GM12878 (cell line): ENCODE data around the gene UNC13B. TPM values are rescaled to one million over a fixed set of nuclear protein-coding genes. Genes with fewer than 3 reads are reported as not detected.

ENCODE experiments used
- ATAC-seq: fragments of 200-7000 bp; cut with Tn5 transposase; 3 replicates; pipeline ENCODE4 v1.9.1; 2020; ENCODE audit warnings: mild to moderate bottlenecking, moderate library complexity
- BruUV-seq: library from RNA; stranded (reverse); fragments of 400-500 nt; replicated peaks from 2 replicates; lab custom pipeline; 2021; lab: Mats Ljungman, UMichigan
- CTCF ChIA-PET: fragments of 300-600 bp; sonication (Branson Sonifier 250); formaldehyde crosslinking; extraction: SDS; loops from one replicate; lab custom pipeline; 2021; ENCODE audit warnings: inconsistent platforms; lab: Yijun Ruan, JAX
- POLR2A ChIA-PET: fragments of 350-600 bp; formaldehyde crosslinking; extraction: SDS; loops from one replicate; lab custom pipeline; 2021; ENCODE audit warnings: inconsistent platforms; lab: Charles Lee
- RAD21 ChIA-PET: fragments of 300-600 bp; sonication (Branson Sonifier 250); formaldehyde crosslinking; loops from one replicate; lab custom pipeline; 2023; ENCODE audit warnings: antibody characterized with exemption; ENCODE audit not compliant: unreplicated experiment; lab: Charles Lee
- SMC1A ChIA-PET: fragments of 300-600 bp; sonication (Branson Sonifier 250); formaldehyde crosslinking; loops from one replicate; lab custom pipeline; 2023; ENCODE audit not compliant: unreplicated experiment, uncharacterized antibody; lab: Charles Lee
- DNase-seq: peaks from one replicate; pipeline ENCODE4 v3.0.0-alpha.2; 2011; ENCODE audit warnings: low read depth, low spot score
- FAIRE-seq: peaks from 3 replicates; lab custom pipeline; 2011; peaks lifted over from hg19 to GRCh38; lab: Jason Lieb, UNC
- H2AFZ ChIP-seq: 2 replicates; pipeline ENCODE4 v1.6.0; 2011; ENCODE audit warnings: low read depth, low read length, control low read depth; ENCODE audit not compliant: control insufficient read depth
- H3K27ac ChIP-seq: 2 replicates; pipeline ENCODE4 v1.5.1; 2011; ENCODE audit warnings: control low read depth; ENCODE audit not compliant: control insufficient read depth, insufficient read depth
- H3K27me3 ChIP-seq, 2 experiments: replicated peaks in 1 of 2; 2 replicates each; pipeline versions ENCODE4 v1.6.0 to v1.6.1; 2011; ENCODE audit warnings: low read length in 1 of 2; ENCODE audit not compliant: control insufficient read depth in 2 of 2, insufficient read depth in 2 of 2
- H3K36me3 ChIP-seq, 2 experiments: 2 replicates each; pipeline ENCODE4 v1.5.1; 2011; ENCODE audit warnings: low read length in 1 of 2; ENCODE audit not compliant: control insufficient read depth in 2 of 2, insufficient read depth in 2 of 2
- H3K4me1 ChIP-seq: 2 replicates; pipeline ENCODE4 v1.6.1; 2011; ENCODE audit warnings: mild to moderate bottlenecking, low read length, moderate library complexity, mixed read lengths; ENCODE audit not compliant: control insufficient read depth, insufficient read depth
- H3K4me2 ChIP-seq: 2 replicates; pipeline ENCODE4 v1.6.0; 2011; ENCODE audit warnings: control low read depth; ENCODE audit not compliant: control insufficient read depth, insufficient read depth
- H3K4me3 ChIP-seq: fragments of 200-600 bp; sonication (generic); 2 replicates; pipeline ENCODE4 v1.5.1; 2016
- H3K79me2 ChIP-seq: 2 replicates; pipeline ENCODE4 v1.6.0; 2011; ENCODE audit warnings: low read length; ENCODE audit not compliant: control insufficient read depth, insufficient read depth
- H3K9ac ChIP-seq: 2 replicates; pipeline ENCODE4 v1.8.0; 2011; ENCODE audit warnings: low read length, control low read depth, mixed read lengths; ENCODE audit not compliant: control insufficient read depth, insufficient read depth
- H3K9me3 ChIP-seq: replicated peaks from 3 replicates; pipeline ENCODE4 v1.5.1; 2011; ENCODE audit warnings: mild to moderate bottlenecking, low read length; ENCODE audit not compliant: control insufficient read depth, insufficient read depth
- H4K20me1 ChIP-seq: 2 replicates; pipeline ENCODE4 v1.6.0; 2011; ENCODE audit not compliant: control insufficient read depth, insufficient read depth
- IKZF1 ChIP-seq: fragments of 450-650 bp; conservative IDR thresholded peaks from 2 replicates; pipeline ENCODE4 v1.6.1; 2017; ENCODE audit warnings: antibody characterized with exemption, mild to moderate bottlenecking
- MEF2B ChIP-seq: fragments of 450-650 bp; IDR thresholded peaks from 2 replicates; pipeline ENCODE4 v1.6.1; 2018; ENCODE audit warnings: mild to moderate bottlenecking, moderate library complexity; ENCODE audit not compliant: partially characterized antibody, poor library complexity, severe bottlenecking
- PBX3 ChIP-seq: IDR thresholded peaks from 2 replicates; pipeline ENCODE4 v1.6.1; 2011; ENCODE audit warnings: mild to moderate bottlenecking, low read depth, low read length, moderate library complexity; ENCODE audit not compliant: insufficient replicate concordance
- RCOR1 ChIP-seq: conservative IDR thresholded peaks from 2 replicates; pipeline ENCODE4 v1.6.1; 2012; ENCODE audit warnings: low read depth, low read length, improper control_type of control experiment
- RELB ChIP-seq: fragments of 450-650 bp; IDR thresholded peaks from 2 replicates; pipeline ENCODE4 v1.6.1; 2017; ENCODE audit warnings: low read depth, mild to moderate bottlenecking, moderate library complexity
- SPI1 ChIP-seq: IDR thresholded peaks from 2 replicates; pipeline ENCODE4 v1.6.1; 2011; ENCODE audit warnings: low read depth, mild to moderate bottlenecking, low read length, moderate library complexity, borderline replicate concordance; ENCODE audit not compliant: insufficient read depth
- WGBS: methylation state at CpG from one replicate; pipeline ENCODE4 v1.1.6; 2016; ENCODE audit warnings: low lambda C conversion rate; ENCODE audit not compliant: insufficient replicate concordance, insufficient coverage; ENCODE audit errors: missing lambda C conversion rate; 5-methylcytosine and 5-hydroxymethylcytosine counted together
- in situ Hi-C: fragments of 300-500 bp; cut with MboI; formaldehyde crosslinking; loops from 9 replicates; pipeline ENCODE4 v1.14.3; 2018; ENCODE audit warnings: mixed read lengths
- intact Hi-C: fragments of 100-400 bp; cut with micrococcal nuclease; formaldehyde crosslinking; loops from one replicate; pipeline ENCODE4 v1.14.2; 2022; ENCODE audit not compliant: unreplicated experiment
- polyA plus RNA-seq, 11 experiments: library from polyadenylated mRNA; depleted of rRNA in 4 of 11; unstranded in 6 of 11; stranded (reverse) in 5 of 11; fragments of >200 nt; fragmentation: Nextera tagmentation in 4 of 11; fragmentation: Illumina TruSeq in 1 of 11; extraction: Ambion mirVana in 4 of 11; extraction: Trizol in 1 of 11; gene quantifications; 1 replicate in 1 of 11; 2 replicates in 10 of 11; pipeline versions ENCODE4 v1.2.1 to v1.2.3, GENCODE V29; 2011 to 2016; ENCODE audit warnings: inconsistent platforms in 2 of 11, missing spikeins in 2 of 11, low read depth in 1 of 11
- total RNA-seq, 4 experiments: library from RNA; depleted of rRNA in 3 of 4; stranded (reverse); fragments of >200 nt in 3 of 4; fragmentation: Illumina TruSeq in 1 of 4; extraction: Trizol in 1 of 4; gene quantifications; 2 replicates each; pipeline versions ENCODE4 v1.2.1 to v1.2.3, GENCODE V29; 2013 to 2021

The UNC13B gene
- total and polyA plus RNA-seq, 10 of the 15 experiments (the other 5 are each of a cell fraction or from before 2014, with no cell fraction given) = under 0.01 to 0.42 (median 0.06) TPM; not detected in 4

- H3K4me1 ChIP-seq = no peaks in the 10 kb centered on the region
- H3K79me2 ChIP-seq = no peaks in the 10 kb centered on the region
- H3K4me2 ChIP-seq = no peak overlapping the region
- ChIA-PET SMC1A (no interaction called here), CTCF (no interaction called here), POLR2A (no interaction called here), RAD21 (no interaction called here)
- no peaks in the 10 kb centered on the region for H3K36me3 ChIP-seq
- H3K9ac ChIP-seq = no peak overlapping the region
- no peak overlapping the region for H2AFZ ChIP-seq
- no peak overlapping the region for H3K4me3 ChIP-seq
- 24% methylated on average over 2 of the region's 2 CpGs for WGBS
- no TSS peak for BruUV-seq
- no peak for ATAC-seq
- in situ Hi-C loops = no loop called here
- H3K27me3 ChIP-seq = no peaks in the 10 kb centered on the region
- FAIRE-seq = no peak
- no peak overlapping the region for H3K27ac ChIP-seq
- intact Hi-C loops = no loop called here
- TF ChIP-seq RELB (no peak), IKZF1 (no peak), MEF2B (no peak), RCOR1 (no peak), PBX3 (no peak), SPI1 (no peak)
- no peak for DNase-seq
- no peaks in the 10 kb centered on the region for H3K9me3 ChIP-seq
- no peaks in the 10 kb centered on the region for H4K20me1 ChIP-seq
Observed at GRCh38 chr9:35293376-35293964, 131.7 kb downstream of the UNC13B start.
